HG02840 (cell line): ENCODE results near the gene WSCD2.
"Not testable (repeated sequence)": the region's sequence is repeated elsewhere in the genome, so short reads cannot be mapped to it uniquely, and the experiment has no call there.

Source experiments
- ATAC-seq: cut with Tn5 transposase; IDR thresholded peaks from one replicate; pipeline ENCODE4 v1.9.1; 2021; ENCODE audit warnings: mild to moderate bottlenecking, moderate library complexity, moderate number of reproducible peaks; ENCODE audit not compliant: unreplicated experiment, low FRiP score

The WSCD2 gene

DNA sequence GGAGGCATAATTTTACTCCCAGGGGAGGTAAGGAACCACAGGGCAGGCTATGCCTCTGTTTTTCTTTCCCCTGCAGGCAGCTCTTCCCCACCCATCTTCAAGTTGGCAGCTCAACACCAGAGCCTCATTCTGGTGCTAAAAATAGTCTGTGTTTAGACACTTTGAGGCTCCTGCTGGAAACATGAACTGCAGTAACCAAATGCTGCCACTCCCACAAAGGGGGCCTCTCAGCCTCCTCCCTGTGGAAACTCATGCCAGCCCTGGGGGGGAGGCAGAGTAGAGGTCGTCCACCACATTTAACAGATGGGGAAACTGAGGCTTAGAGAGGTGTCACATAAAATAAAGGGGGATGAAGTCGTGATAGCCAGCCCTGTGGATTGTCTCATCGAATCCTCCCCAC lies 61.4 kb downstream of the WSCD2 start:
- no peak for ATAC-seq

DNA sequence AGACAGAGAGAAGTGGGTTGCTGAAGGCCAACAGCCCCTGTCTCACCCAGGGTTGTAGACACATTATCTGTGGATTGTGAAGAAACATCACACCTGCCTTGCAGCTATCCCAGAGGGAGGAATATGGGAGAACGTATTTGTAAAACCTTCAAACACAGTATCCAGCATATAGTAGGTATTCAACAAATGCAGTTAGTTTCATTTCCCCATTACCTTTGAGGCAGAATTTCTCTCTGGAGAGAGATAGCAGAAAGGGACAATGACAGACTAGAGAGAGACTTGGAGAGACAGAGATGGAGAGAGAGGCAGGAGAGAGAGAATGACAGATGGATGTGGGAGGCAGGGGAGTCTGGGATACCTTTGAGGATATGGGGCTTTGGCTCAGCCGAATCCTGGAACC lies 62.0 kb downstream of the WSCD2 start:
- ATAC-seq, result no peak

- no peak for ATAC-seq
Observed at GRCh38 chr12:108191938-108192337, 62.9 kb downstream of the WSCD2 start.

- no peak for ATAC-seq
Observed at GRCh38 chr12:108193493-108193892, 64.4 kb downstream of the WSCD2 start.

- no peak for ATAC-seq
Observed at GRCh38 chr12:108193917-108194316, 64.8 kb downstream of the WSCD2 start.

DNA sequence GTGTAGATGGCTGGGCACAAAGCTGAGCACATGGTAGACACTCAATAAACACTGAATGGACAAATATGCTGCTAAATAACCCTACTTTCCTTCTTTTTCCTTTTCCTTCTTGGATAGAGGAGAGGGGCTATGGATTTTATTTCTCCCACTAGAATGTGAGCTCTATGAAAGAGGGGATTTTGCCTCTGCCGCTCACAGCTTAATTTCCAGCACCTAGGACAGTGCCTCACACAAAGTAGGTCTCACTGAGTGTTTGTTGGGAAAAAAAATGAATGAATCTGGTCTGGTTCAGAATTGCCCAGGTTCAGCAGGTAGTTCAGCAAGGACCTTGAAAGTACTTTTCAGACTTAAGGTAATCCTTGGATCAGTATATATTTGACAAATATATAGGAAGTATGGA lies 65.5 kb downstream of the WSCD2 start:
- no peak for ATAC-seq

- no peak for ATAC-seq
Observed at GRCh38 chr12:108196319-108196718, 67.2 kb downstream of the WSCD2 start.

DNA sequence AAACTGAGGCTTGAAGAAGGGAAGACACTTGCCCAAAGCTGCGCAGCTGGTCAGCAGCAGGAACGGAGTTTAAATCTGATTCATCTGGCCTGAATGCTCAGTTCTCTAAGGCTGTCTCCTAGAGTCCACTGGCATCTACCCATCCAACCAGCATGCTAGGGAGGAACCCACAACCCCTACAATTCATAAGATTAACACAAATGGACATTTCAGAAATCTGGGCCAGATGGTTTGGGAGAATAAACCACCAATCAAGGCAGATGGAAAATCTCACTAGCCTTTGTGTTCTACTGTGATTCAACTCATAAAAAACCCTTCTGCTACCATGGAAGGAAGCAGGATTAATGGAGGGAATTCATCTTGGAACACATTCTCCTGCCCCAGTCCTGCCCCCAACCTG lies 67.8 kb downstream of the WSCD2 start:
- no peak for ATAC-seq

GRCh38 chr12:108198043-108198442 lies 69.0 kb downstream of the WSCD2 start:
- no peak for ATAC-seq

DNA sequence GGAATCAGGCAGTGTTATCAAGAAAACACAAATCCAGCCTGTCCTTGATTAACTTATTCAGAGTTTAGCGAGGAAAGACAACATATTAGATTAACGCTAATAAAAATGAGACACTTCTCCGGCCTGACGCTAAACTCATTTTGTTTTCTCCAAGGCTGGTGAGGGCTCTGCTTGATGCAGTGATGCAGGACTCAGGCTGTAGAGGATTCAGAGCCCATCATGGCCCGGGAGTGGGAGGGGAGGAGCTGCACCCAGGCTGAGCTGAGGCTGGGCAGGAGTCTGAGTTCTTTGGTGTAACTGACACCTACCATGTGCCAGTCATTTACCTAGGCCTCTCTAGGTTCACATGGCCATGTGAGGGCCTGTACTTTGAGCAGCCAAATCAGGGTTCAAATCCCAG lies 70.0 kb downstream of the WSCD2 start:
- no peak for ATAC-seq

DNA sequence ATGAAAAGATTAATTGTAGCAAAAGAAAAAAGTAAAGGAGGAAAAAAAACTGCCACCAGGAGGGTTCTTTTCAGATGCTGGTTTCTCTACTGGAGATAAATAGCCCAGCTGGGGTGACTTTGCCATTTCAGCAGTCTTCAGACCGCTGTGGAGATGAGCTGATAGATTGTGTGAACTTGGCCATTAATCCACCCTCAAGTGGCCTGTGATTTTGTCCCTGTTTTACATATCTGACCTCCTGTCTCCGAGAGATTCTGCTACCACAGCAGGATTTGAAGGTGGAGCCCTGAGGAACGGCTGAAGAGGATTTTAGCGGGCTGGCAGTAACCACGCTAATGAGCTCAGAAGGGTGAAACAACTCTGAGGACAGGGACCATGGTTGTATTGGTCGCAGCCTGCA lies 72.7 kb downstream of the WSCD2 start:
- no peak for ATAC-seq

DNA sequence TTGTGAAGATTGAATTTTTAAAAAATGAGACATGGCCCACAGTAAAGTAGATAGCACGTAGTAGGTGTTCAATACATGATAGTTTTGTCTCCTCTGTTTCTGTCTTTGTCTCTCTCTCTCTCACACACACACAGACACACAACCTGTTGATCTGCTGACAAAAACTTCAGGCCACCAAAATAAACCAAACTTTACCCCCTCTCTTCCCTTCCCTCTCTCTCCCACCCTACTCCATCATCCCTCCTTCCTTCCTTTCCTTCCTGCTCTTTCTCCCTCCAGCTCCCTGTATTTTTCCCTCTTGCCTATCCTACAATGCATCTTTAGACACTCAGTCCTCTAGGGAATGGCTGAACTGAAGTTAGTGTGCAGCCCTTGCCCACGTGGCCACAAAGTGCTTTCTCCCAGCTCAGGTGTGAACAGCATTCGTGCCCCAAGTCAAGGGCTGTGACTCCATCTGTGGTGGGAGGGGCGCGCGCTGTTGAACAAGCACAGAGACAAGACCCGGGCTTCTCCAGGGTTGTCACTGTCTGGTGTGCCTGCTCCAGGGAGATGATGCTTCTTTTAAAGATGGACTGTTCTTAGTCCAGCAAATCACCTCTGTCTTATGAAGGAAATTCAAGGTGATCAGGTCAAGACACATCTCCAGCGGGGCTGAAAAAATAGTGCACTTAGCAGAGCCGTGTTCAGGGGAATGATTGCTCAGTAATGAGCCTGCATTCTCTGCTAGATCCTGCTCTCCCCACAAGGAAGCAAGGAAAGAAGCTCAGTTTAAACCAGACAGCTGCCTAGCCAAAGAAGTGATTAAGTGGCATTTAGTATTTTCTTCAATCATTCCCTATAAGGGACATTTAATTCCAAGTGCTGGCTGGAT lies 75.3 kb downstream of the WSCD2 start:
- ATAC-seq, result no peak

DNA sequence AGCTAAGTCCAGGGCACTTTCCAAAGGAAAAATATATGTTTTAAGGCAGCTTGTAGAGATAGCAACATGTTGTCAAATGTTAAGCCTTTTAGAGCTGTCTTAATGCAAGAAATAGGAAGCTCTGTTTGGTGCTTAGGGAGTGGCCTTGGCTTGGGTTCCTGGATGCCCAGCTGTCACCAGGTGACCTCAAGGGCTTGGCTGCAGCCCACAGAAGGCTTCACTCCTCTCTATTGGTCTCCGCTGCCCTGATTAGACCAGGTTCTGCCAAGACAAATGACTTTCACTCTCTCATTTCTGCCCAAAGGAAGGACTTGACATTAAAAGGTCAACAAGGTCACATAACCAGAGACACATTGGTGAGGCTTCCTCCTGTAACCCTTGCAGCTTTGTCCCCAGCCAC lies 76.8 kb downstream of the WSCD2 start:
- ATAC-seq, result no peak

- ATAC-seq, result no peak
Observed at GRCh38 chr12:108207791-108208730, 79.0 kb downstream of the WSCD2 start.

GRCh38 chr12:108210001-108210400 lies 80.9 kb downstream of the WSCD2 start:
- ATAC-seq, result no peak

GRCh38 chr12:108211157-108211556 lies 82.1 kb downstream of the WSCD2 start:
- ATAC-seq, result no peak

DNA sequence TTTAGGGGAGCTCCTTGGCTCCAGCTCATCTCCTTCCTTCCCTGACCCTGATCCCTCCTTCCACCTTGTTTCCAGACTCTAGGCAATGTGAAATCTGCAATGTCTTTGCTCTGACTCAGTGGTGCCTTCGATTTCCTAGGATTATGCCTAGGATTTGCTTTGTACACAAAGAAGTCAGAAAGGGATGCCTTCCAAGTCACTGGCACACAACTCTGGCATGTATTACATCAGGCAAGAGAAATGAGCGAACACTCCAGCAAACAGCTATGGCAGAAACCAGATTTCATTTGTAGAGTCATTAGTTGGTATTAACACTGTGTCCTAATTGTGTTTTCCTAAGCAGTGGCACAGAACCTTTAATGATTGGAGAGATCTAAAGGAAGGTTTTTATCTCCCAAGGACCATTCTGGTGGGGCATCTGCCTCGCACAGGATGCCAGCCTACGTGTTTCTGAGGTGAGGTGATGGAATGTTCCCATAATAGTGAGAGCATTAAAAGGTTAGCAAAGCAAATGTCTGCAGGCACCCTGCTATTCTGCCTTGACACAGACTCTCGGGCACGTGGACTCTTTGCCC lies 84.9 kb downstream of the WSCD2 start:
- no peak for ATAC-seq

GRCh38 chr12:108214486-108214885 lies 85.4 kb downstream of the WSCD2 start:
- no peak for ATAC-seq

GRCh38 chr12:108215458-108215857 lies 86.4 kb downstream of the WSCD2 start:
- ATAC-seq, result no peak

DNA sequence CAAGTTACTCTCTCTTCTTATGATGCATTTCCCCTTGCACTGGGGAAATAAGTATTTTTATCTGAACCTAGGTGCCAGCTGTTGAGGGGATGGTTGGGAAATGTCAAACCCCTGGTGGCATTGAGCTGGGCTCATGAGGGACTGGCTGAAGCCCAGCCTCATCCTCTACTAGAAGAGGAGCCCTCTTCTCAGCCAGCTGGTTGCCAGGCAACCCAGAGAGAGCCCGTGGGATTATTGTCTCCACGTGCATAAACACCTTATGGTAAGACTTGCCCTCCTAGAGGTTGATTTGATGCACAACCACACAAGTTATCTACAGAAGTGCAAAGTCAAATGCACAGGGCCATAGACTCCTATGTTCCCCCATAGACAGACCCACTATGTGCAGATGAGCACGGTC lies 89.8 kb downstream of the WSCD2 start:
- no peak for ATAC-seq

- ATAC-seq, result not testable (repeated sequence)
Observed at GRCh38 chr12:108225101-108225500, 96.0 kb downstream of the WSCD2 start.
